Keratinocyte (primary cell): ENCODE measurements around the gene PPP1R37. TPM values are rescaled to one million over a fixed set of nuclear protein-coding genes. Genes with fewer than 3 reads are reported as not detected.

Source experiments
- DNase-seq: peaks from one replicate; pipeline ENCODE4 v3.0.0-alpha.2; 2011; ENCODE audit warnings: low read depth, missing footprints, low spot score
- FAIRE-seq: peaks from 2 replicates; lab custom pipeline; 2011; peaks lifted over from hg19 to GRCh38; lab: Jason Lieb, UNC
- H2AFZ ChIP-seq: 2 replicates; pipeline ENCODE4 v1.6.0; 2012; ENCODE audit warnings: low read length, control low read depth, inconsistent platforms; ENCODE audit not compliant: control insufficient read depth
- H3K27ac ChIP-seq: 2 replicates; pipeline ENCODE4 v1.5.1; 2011; ENCODE audit warnings: low read length; ENCODE audit not compliant: control insufficient read depth, insufficient read depth
- H3K27me3 ChIP-seq: 3 replicates; pipeline ENCODE4 v1.6.0; 2011; ENCODE audit warnings: low read length; ENCODE audit not compliant: control insufficient read depth, insufficient read depth; ENCODE audit errors: extremely low read depth
- H3K36me3 ChIP-seq, 2 experiments: 2 replicates in 1 of 2; 3 replicates in 1 of 2; pipeline ENCODE4 v1.5.1; 2011; ENCODE audit warnings: low read length in 2 of 2, mild to moderate bottlenecking in 1 of 2; ENCODE audit not compliant: control insufficient read depth in 2 of 2, insufficient read depth in 2 of 2; ENCODE audit errors: extremely low read depth in 1 of 2
- H3K4me1 ChIP-seq: 3 replicates; pipeline ENCODE4 v1.5.1; 2011; ENCODE audit warnings: low read length; ENCODE audit not compliant: control insufficient read depth, insufficient read depth; ENCODE audit errors: extremely low read depth
- H3K4me2 ChIP-seq: 3 replicates; pipeline ENCODE4 v1.6.0; 2011; ENCODE audit warnings: low read depth, low read length; ENCODE audit not compliant: control insufficient read depth, insufficient read depth; ENCODE audit errors: extremely low read depth
- H3K4me3 ChIP-seq, 3 experiments: fragments of 200-600 bp in 1 of 3; sonication (generic) in 1 of 3; 2 replicates in 2 of 3; 3 replicates in 1 of 3; pipeline ENCODE4 v1.5.1; 2011 to 2016; ENCODE audit warnings: low read length in 3 of 3, mild to moderate bottlenecking in 3 of 3, control low read depth in 2 of 3, inconsistent platforms in 1 of 3, low read depth in 1 of 3, mixed read lengths in 1 of 3, mixed run types in 1 of 3, moderate library complexity in 1 of 3; ENCODE audit not compliant: control insufficient read depth in 2 of 3, insufficient read depth in 2 of 3; ENCODE audit errors: extremely low read depth in 1 of 3
- H3K79me2 ChIP-seq: 2 replicates; pipeline ENCODE4 v1.6.0; 2012; ENCODE audit warnings: low read length; ENCODE audit not compliant: control insufficient read depth, insufficient read depth
- H3K9ac ChIP-seq: 3 replicates; pipeline ENCODE4 v1.6.0; 2011; ENCODE audit warnings: low read length; ENCODE audit not compliant: control insufficient read depth, insufficient read depth; ENCODE audit errors: extremely low read depth
- H3K9me1 ChIP-seq: 3 replicates; pipeline ENCODE4 v1.6.0; 2011; ENCODE audit warnings: low read length; ENCODE audit not compliant: control insufficient read depth, insufficient read depth; ENCODE audit errors: extremely low read depth
- H3K9me3 ChIP-seq: 2 replicates; pipeline ENCODE4 v1.5.1; 2012; ENCODE audit warnings: low read depth, low read length; ENCODE audit not compliant: control insufficient read depth
- H4K20me1 ChIP-seq: 3 replicates; pipeline ENCODE4 v1.6.0; 2011; ENCODE audit warnings: low read length; ENCODE audit not compliant: control insufficient read depth, insufficient read depth; ENCODE audit errors: extremely low read depth
- EZH2 ChIP-seq: IDR thresholded peaks from one replicate; pipeline ENCODE4 v1.6.1; 2012; ENCODE audit warnings: inconsistent platforms, mild to moderate bottlenecking, low read length, moderate library complexity
- dilution Hi-C: fragments of 300-500 bp; cut with MboI; formaldehyde crosslinking; loops from one replicate; pipeline ENCODE4 v1.7.0; 2020; ENCODE audit warnings: low sequenced_read_pairs; ENCODE audit not compliant: extremely low pct_ligation_motif_present
- polyA plus RNA-seq, 5 experiments: library from polyadenylated mRNA; depleted of rRNA in 3 of 5; stranded (reverse) in 3 of 5; stranded (forward) in 1 of 5; unstranded in 1 of 5; fragments of >200 nt; gene quantifications; 1 replicate in 1 of 5; 2 replicates in 3 of 5; 3 replicates in 1 of 5; pipeline versions ENCODE4 v1.2.1 to v1.2.3, GENCODE V29; 2011 to 2012; ENCODE audit warnings: missing spikeins in 2 of 5, low read depth in 1 of 5, low replicate concordance in 1 of 5
- TF ChIP-seq, protein P1 (sequence below), 3 experiments: IDR thresholded peaks in 1 of 3; conservative IDR thresholded peaks in 1 of 3; optimal IDR thresholded peaks in 1 of 3; 2 replicates in 2 of 3; 3 replicates in 1 of 3; pipeline versions ENCODE3 to v1.5.1; 2011; ENCODE audit warnings: low read length in 3 of 3, mild to moderate bottlenecking in 3 of 3, moderate library complexity in 2 of 3, control low read depth in 1 of 3, inconsistent platforms in 1 of 3; ENCODE audit not compliant: insufficient read depth in 2 of 3; ENCODE audit errors: extremely low read depth in 1 of 3

Gene PPP1R37
- polyA plus RNA-seq, 1 donor (not counting 4 experiments of a cell fraction or from before 2014, with no cell fraction given) = 8.6 TPM

DNA sequence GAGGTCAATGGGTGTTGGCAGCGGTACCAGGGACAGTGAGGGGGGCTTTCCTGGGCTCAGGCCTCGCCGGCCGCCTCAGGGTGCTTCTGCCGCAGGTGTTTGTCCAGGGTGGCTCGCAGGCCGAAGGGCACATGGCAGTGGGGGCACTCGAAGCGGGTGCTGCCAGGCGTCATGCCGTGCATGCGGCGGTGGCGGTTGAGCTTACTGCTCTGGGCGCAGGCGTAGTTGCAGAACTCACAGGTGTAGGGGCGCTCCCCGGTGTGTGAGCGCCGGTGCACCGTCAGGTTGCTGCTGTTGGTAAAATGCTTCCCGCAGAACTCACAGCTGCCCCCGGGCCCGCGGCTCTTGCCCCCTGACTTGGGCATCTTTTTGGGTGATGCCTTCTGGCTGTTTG lies 21.4 kb upstream of the PPP1R37 start:
- H3K4me2 ChIP-seq = no peak overlapping the region
- no peak overlapping the region for H2AFZ ChIP-seq
- peaks cover 12 to 31% of the 10 kb centered on the region in 2 experiments for H3K36me3 ChIP-seq
- DNase-seq = no peak
- TF ChIP-seq EZH2 = no peak
- TF ChIP-seq, protein P1, sequence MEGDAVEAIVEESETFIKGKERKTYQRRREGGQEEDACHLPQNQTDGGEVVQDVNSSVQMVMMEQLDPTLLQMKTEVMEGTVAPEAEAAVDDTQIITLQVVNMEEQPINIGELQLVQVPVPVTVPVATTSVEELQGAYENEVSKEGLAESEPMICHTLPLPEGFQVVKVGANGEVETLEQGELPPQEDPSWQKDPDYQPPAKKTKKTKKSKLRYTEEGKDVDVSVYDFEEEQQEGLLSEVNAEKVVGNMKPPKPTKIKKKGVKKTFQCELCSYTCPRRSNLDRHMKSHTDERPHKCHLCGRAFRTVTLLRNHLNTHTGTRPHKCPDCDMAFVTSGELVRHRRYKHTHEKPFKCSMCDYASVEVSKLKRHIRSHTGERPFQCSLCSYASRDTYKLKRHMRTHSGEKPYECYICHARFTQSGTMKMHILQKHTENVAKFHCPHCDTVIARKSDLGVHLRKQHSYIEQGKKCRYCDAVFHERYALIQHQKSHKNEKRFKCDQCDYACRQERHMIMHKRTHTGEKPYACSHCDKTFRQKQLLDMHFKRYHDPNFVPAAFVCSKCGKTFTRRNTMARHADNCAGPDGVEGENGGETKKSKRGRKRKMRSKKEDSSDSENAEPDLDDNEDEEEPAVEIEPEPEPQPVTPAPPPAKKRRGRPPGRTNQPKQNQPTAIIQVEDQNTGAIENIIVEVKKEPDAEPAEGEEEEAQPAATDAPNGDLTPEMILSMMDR (optimal IDR thresholded peaks at IDR 0.05 in 1 of 3, IDR thresholded peaks at IDR 0.05 in 1 of 3, conservative IDR thresholded peaks at IDR 0.05 in 1 of 3; ENCODE audit: extremely low read depth in 1 of 3, insufficient read depth in 2 of 3, low read length in 3 of 3) = no peak
- dilution Hi-C loops = no loop called here
- H4K20me1 ChIP-seq = peaks cover 4% of the 10 kb centered on the region
- H3K79me2 ChIP-seq = peaks cover 4% of the 10 kb centered on the region
- H3K9ac ChIP-seq = no peak overlapping the region
- no peaks in the 10 kb centered on the region for H3K27me3 ChIP-seq
- no peak for FAIRE-seq
- no peak overlapping the region for H3K4me3 ChIP-seq
- H3K27ac ChIP-seq = no peak overlapping the region
- peaks cover 6% of the 10 kb centered on the region for H3K4me1 ChIP-seq
- no peaks in the 10 kb centered on the region for H3K9me1 ChIP-seq
- no peaks in the 10 kb centered on the region for H3K9me3 ChIP-seq

DNA sequence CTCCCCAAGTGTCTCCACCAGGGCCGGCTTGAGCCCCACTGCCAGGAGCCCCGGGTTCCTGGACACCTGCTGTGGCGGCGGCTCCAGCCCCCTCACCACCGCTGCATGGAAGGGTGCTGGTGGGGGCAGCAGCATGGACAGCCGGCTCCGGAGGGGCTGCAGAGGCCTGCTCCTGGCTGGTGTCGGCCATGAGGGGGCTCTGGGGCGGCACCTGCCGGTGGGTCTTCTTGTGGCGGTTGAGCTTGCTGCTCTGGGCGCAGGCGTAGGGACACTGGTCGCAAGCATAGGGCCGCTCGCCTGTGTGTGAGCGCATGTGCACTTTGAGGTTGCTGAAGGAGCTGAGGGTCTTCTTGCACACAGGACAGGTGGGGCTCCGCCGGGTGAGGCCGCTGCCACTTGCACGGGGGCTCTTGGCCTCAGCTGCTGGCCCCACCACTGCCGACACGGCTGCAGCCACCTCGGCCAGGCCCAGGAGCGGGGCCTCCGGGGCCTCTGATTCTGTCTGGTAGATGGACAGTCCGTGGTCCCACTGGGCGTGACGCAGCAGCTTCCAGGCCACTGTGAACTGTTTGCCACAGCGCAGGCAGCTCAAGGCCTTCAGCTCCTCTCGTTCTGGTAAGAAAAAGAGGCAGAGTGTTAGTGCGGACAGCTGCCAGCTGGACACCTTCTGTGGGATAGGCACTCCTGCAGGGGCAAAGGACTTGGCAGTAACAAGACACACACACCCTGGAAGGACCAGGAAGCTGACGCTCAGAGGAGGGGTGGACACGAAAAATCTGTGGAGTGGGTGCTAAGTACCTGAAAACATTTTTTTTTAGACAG lies 20.8 kb upstream of the PPP1R37 start:
- H3K36me3 ChIP-seq = peaks cover 10 to 25% of the 10 kb centered on the region in 2 experiments
- dilution Hi-C loops = no loop called here

More for the DNA sequence above, 20.8 kb upstream of the PPP1R37 start:
- H3K27me3 ChIP-seq = no peaks in the 10 kb centered on the region
- no peak overlapping the region for H3K27ac ChIP-seq
- no peak for TF ChIP-seq EZH2
- TF ChIP-seq, protein P1 (optimal IDR thresholded peaks at IDR 0.05 in 1 of 3, IDR thresholded peaks at IDR 0.05 in 1 of 3, conservative IDR thresholded peaks at IDR 0.05 in 1 of 3; ENCODE audit: extremely low read depth in 1 of 3, insufficient read depth in 2 of 3, low read length in 3 of 3) = no peak
- H3K4me1 ChIP-seq = peaks cover 13% of the 10 kb centered on the region
- no peaks in the 10 kb centered on the region for H3K9me1 ChIP-seq
- no peak overlapping the region for H3K4me2 ChIP-seq
- H3K4me3 ChIP-seq = no peak overlapping the region
- no peak for FAIRE-seq
- no peak for DNase-seq
- H3K9me3 ChIP-seq = no peaks in the 10 kb centered on the region
- H3K79me2 ChIP-seq = peaks cover 3% of the 10 kb centered on the region
- no peak overlapping the region for H3K9ac ChIP-seq
- peaks cover 4% of the 10 kb centered on the region for H4K20me1 ChIP-seq
- H2AFZ ChIP-seq = no peak overlapping the region
